ENCODE results near the gene GIT1. TPM values are rescaled to one million over a fixed set of nuclear protein-coding genes. Genes with fewer than 3 reads are reported as not detected.

Gene GIT1
- total RNA-seq, 1 experiment from 2014 or later: 24.2 TPM

DNA sequence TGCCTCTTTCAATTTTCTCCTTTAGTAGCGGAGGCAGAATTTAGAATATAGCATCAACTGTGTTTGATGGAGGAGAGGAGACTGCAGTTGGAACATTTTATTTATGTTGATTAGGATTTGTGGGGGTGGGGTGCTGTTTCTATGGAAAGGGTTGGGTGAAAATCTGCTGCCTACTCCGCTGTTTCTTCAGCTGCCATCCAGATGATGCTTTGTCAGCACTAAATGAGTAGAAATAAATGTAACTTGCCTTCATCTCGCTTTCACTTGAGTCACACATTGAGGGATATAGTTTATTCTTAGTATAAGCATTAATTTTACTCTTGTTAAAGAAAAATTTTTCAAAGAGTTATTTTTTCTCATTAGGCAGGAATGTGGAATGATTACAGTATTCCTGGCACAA, 64.8 kb downstream of the GIT1 start:
- DNase-seq: no peak
- CTCF ChIA-PET: no interaction called here
- Histone ChIP-seq H3K4me1 (ENCODE audit: insufficient read depth, low read length) (no peaks in the 10 kb centered on the region), H3F3A (ENCODE audit: low read length, unreplicated experiment) (no peaks in the 10 kb centered on the region), H3K27ac (ENCODE audit: low read length) (no peak overlapping the region), H3K36me3 (ENCODE audit: low read depth, low read length) (no peaks in the 10 kb centered on the region), H3K27me3 (ENCODE audit: low read length) (no peaks in the 10 kb centered on the region), H3K79me2 (ENCODE audit: low read length) (no peaks in the 10 kb centered on the region), H3K4me3 (ENCODE audit: low read length) (no peak overlapping the region), H3K9me3 (ENCODE audit: low read length) (no peaks in the 10 kb centered on the region), H4K20me1 (ENCODE audit: low read length) (no peaks in the 10 kb centered on the region), H2AFZ (ENCODE audit: low read length) (no peak overlapping the region), H3K4me2 (ENCODE audit: low read length) (no peak overlapping the region), H3K9ac (ENCODE audit: low read length) (no peak overlapping the region), H3K9me2 (replicated peaks; ENCODE audit: low read length) (no peaks in the 10 kb centered on the region)
- intact Hi-C loops (cut with micrococcal nuclease): no loop called here
- TF ChIP-seq, protein P1, sequence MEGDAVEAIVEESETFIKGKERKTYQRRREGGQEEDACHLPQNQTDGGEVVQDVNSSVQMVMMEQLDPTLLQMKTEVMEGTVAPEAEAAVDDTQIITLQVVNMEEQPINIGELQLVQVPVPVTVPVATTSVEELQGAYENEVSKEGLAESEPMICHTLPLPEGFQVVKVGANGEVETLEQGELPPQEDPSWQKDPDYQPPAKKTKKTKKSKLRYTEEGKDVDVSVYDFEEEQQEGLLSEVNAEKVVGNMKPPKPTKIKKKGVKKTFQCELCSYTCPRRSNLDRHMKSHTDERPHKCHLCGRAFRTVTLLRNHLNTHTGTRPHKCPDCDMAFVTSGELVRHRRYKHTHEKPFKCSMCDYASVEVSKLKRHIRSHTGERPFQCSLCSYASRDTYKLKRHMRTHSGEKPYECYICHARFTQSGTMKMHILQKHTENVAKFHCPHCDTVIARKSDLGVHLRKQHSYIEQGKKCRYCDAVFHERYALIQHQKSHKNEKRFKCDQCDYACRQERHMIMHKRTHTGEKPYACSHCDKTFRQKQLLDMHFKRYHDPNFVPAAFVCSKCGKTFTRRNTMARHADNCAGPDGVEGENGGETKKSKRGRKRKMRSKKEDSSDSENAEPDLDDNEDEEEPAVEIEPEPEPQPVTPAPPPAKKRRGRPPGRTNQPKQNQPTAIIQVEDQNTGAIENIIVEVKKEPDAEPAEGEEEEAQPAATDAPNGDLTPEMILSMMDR (conservative IDR thresholded peaks at IDR 0.05; ENCODE audit: low read depth, low read length): no peak
- no peak for TF ChIP-seq EZH2 (IDR thresholded peaks at IDR 0.05; ENCODE audit: low read length, unreplicated experiment)
- no TSS peak for BruUV-seq (replicated peaks)
- no peak for ATAC-seq
- POLR2A ChIA-PET (ENCODE audit: unreplicated experiment): no interaction called here

Other genes starting within 250 kb of the GIT1 start
- 17.3 and 21.3 TPM in 2 replicates for gene TAOK1, start 199.3 kb downstream of the GIT1 start, total RNA-seq (2014; rRNA removed)
- gene ABHD15, start 22.6 kb downstream of the GIT1 start, total RNA-seq (2014; rRNA removed): 6.3 and 7.9 TPM in 2 replicates
- 45.0 and 61.7 TPM in 2 replicates for gene TP53I13, start 20.9 kb downstream of the GIT1 start, total RNA-seq (2014; rRNA removed)
- gene ANKRD13B, start 3.5 kb upstream of the GIT1 start, total RNA-seq (2014; rRNA removed): 11.2 and 11.5 TPM in 2 replicates
- gene CORO6, start 33.3 kb upstream of the GIT1 start, total RNA-seq (2014; rRNA removed): 0.44 and 0.58 TPM in 2 replicates